ENCODE results near the gene PRKCE. TPM values are rescaled to one million over a fixed set of nuclear protein-coding genes. Genes with fewer than 3 reads are reported as not detected.

PRKCE gene
- total and polyA plus RNA-seq, 2 donors (not counting 1 experiment from before 2014, with no cell fraction given) = 23.6 to 271 TPM

DNA sequence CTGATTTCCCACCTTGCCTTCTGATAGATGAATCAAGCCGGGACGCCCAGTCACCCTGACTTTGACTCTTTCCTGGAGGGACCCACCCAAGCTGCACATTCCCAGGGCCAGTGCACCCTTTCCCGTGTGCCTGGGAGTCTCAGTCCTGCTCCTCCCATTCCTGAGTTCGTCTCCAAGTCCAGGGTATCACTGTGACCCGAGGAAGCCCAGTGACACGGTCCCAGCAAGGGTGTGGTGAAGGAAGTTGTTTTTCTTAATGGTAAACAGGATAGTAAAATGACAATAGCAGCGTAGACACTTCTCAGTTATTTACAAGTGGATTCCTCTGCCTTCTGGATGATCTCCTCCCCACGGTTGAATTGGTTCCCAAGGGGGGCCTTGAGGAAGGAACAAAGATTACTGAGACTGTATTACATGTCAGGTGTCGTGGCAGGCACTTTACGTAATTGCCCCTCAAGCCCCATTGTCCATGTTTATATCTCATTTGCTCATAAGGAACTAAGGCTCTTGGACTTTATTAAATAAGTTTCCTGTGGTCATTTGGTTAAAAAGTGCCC lies 123.3 kb downstream of the PRKCE start:
- Histone ChIP-seq H3K27me3 (replicated peaks in 1 of 4; ENCODE audit: control extremely low read depth in 1 of 4, control insufficient read depth in 3 of 4, insufficient read depth in 4 of 4, low read length in 3 of 4) (no peaks in the 10 kb centered on the region), H3K4me3 (ENCODE audit: control extremely low read depth in 1 of 5, extremely low read depth in 1 of 5, insufficient read depth in 1 of 5, low read depth in 2 of 5, low read length in 4 of 5) (no peak overlapping the region), H3K4me1 (ENCODE audit: control insufficient read depth in 2 of 2, insufficient read depth in 2 of 2, low read length in 2 of 2) (peaks cover 40 to 61% of the 10 kb centered on the region in 2 donors), H3K36me3 (replicated peaks in 1 of 2; ENCODE audit: control extremely low read depth in 1 of 2, control insufficient read depth in 1 of 2, extremely low read depth in 1 of 2, insufficient read depth in 2 of 2, low read length in 1 of 2) (no peaks in the 10 kb centered on the region), H3K79me2 (ENCODE audit: control insufficient read depth, insufficient read depth, low read length) (peaks cover 81% of the 10 kb centered on the region), H3K4me2 (replicated peaks; ENCODE audit: low read depth, low read length, poor library complexity, severe bottlenecking) (peak overlapping the region; percentile 46), H3K9ac (ENCODE audit: low read length) (no peak overlapping the region), H2AFZ (ENCODE audit: insufficient read depth, low read depth, low read length, poor library complexity, severe bottlenecking) (no peak overlapping the region), H3K9me3 (ENCODE audit: control extremely low read depth in 1 of 3, control insufficient read depth in 2 of 3, insufficient read depth in 1 of 3, low read length in 2 of 3) (no peaks in the 10 kb centered on the region), H3K27ac (ENCODE audit: low read length in 2 of 2) (peak overlapping the region; percentile 12 to 23), H4K20me1 (ENCODE audit: control insufficient read depth, insufficient read depth, low read length, poor library complexity, severe bottlenecking) (peaks cover 74% of the 10 kb centered on the region)
- 60% methylated on average over 3 of the region's 10 CpGs for WGBS (ENCODE audit: insufficient coverage)
- no peak overlapping the region for H3K4me3 Mint-ChIP-seq
- H3K4me1 Mint-ChIP-seq = peaks cover 77% of the 10 kb centered on the region
- H3K27me3 Mint-ChIP-seq = no peaks in the 10 kb centered on the region
- no peak for DNase-seq
- ChIA-PET POLR2A (interaction anchor here (0.5 kb wide), 1 partner anchor 43 kb away, joined by 3 read pairs; no protein-coding TSS in a partner anchor), CTCF (interaction anchor here (0.8 to 1.4 kb wide), 3 partner anchors 11 to 131 kb away, joined by 3 read pairs; no protein-coding TSS in a partner anchor)
- ATAC-seq (ENCODE audit: low read depth) = no peak
- H3K27ac Mint-ChIP-seq = peak overlapping the region; percentile 28
- H3K9me3 Mint-ChIP-seq (ENCODE audit: insufficient read depth) = no peaks in the 10 kb centered on the region
- TF ChIP-seq, protein P1, sequence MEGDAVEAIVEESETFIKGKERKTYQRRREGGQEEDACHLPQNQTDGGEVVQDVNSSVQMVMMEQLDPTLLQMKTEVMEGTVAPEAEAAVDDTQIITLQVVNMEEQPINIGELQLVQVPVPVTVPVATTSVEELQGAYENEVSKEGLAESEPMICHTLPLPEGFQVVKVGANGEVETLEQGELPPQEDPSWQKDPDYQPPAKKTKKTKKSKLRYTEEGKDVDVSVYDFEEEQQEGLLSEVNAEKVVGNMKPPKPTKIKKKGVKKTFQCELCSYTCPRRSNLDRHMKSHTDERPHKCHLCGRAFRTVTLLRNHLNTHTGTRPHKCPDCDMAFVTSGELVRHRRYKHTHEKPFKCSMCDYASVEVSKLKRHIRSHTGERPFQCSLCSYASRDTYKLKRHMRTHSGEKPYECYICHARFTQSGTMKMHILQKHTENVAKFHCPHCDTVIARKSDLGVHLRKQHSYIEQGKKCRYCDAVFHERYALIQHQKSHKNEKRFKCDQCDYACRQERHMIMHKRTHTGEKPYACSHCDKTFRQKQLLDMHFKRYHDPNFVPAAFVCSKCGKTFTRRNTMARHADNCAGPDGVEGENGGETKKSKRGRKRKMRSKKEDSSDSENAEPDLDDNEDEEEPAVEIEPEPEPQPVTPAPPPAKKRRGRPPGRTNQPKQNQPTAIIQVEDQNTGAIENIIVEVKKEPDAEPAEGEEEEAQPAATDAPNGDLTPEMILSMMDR (IDR thresholded peaks at IDR 0.05) = no peak
- TF ChIP-seq EZH2 (IDR thresholded peaks at IDR 0.05; ENCODE audit: borderline replicate concordance, insufficient read depth, low read depth, low read length, poor library complexity, severe bottlenecking) = no peak
- intact Hi-C loops (cut with micrococcal nuclease) = loop anchor here (5.0 kb wide), 1 partner anchor 77 kb away; no protein-coding TSS in a partner anchor
